Stimulated activated CD8-positive, alpha-beta memory T cell treated with anti-CD3 and anti-CD28 coated beads, Interleukin-12 subunit alpha, Interleukin-12 subunit beta, amount 100 ng/mL, for 24 hours (primary cell): ENCODE results near the gene ABCA12.

Experiments used
- DNase-seq: peaks from one replicate; pipeline ENCODE4 v3.0.0-alpha.2; 2020; ENCODE audit errors: extremely low read depth

ABCA12 gene

GRCh38 chr2:214946949-214947348 is 191.5 kb downstream of the ABCA12 start:
- DNase-seq: no peak

- no peak for DNase-seq
These were observed 204.4 kb downstream of the ABCA12 start for GRCh38 chr2:214934006-214934405.

GRCh38 chr2:214904634-214905033 is 233.8 kb downstream of the ABCA12 start:
- DNase-seq: no peak

- DNase-seq: no peak
These were observed 234.2 kb downstream of the ABCA12 start for GRCh38 chr2:214904176-214904575.

- DNase-seq: no peak
These were observed 236.1 kb downstream of the ABCA12 start for GRCh38 chr2:214902286-214902685.

GRCh38 chr2:214899751-214900150 is 238.7 kb downstream of the ABCA12 start:
- DNase-seq: no peak

GRCh38 chr2:214896274-214896673 is 242.2 kb downstream of the ABCA12 start:
- no peak for DNase-seq

- DNase-seq: no peak
These were observed 243.0 kb downstream of the ABCA12 start for GRCh38 chr2:214895469-214895868.

- DNase-seq: no peak
These were observed 249.1 kb downstream of the ABCA12 start for GRCh38 chr2:214889301-214889700.

- no peak for DNase-seq
These were observed 256.7 kb downstream of the ABCA12 start for GRCh38 chr2:214881647-214882202.
